HG03342 (cell line): Measurements from ENCODE around the gene MGST2.
"Not testable (repeated sequence)": the region's sequence is repeated elsewhere in the genome, so short reads cannot be mapped to it uniquely, and the experiment has no call there.

ENCODE experiments used
- ATAC-seq: cut with Tn5 transposase; IDR thresholded peaks from one replicate; pipeline ENCODE4 v1.9.1; 2021; ENCODE audit warnings: mild to moderate bottlenecking, moderate library complexity; ENCODE audit not compliant: unreplicated experiment

MGST2 gene

GRCh38 chr4:139665690-139666529, at the start of gene MGST2:
Gene MGST2, plus strand, starts transcription at chr4:139665819. Its CDS starts 201 bp downstream, at chr4:139666020.
- peak; percentile 84 for ATAC-seq

GRCh38 chr4:139617702-139618490, 47.7 kb upstream of the MGST2 start:
- no peak for ATAC-seq

GRCh38 chr4:139619644-139620043, 46.0 kb upstream of the MGST2 start:
- peak; percentile 75 for ATAC-seq

GRCh38 chr4:139622901-139623381, 42.7 kb upstream of the MGST2 start:
- no peak for ATAC-seq

- ATAC-seq = no peak
Observed at GRCh38 chr4:139624441-139625092, 41.1 kb upstream of the MGST2 start.

GRCh38 chr4:139625093-139625455, 40.5 kb upstream of the MGST2 start:
- ATAC-seq = no peak

- ATAC-seq = no peak
Observed at GRCh38 chr4:139625482-139625881, 40.1 kb upstream of the MGST2 start.

- no peak for ATAC-seq
Observed at GRCh38 chr4:139628184-139629012, 37.2 kb upstream of the MGST2 start.

- no peak for ATAC-seq
Observed at GRCh38 chr4:139629436-139630125, 36.0 kb upstream of the MGST2 start.

- no peak for ATAC-seq
Observed at GRCh38 chr4:139630126-139630495, 35.5 kb upstream of the MGST2 start.

GRCh38 chr4:139630991-139631390, 34.6 kb upstream of the MGST2 start:
- no peak for ATAC-seq

- no peak for ATAC-seq
Observed at GRCh38 chr4:139631791-139632190, 33.8 kb upstream of the MGST2 start.

GRCh38 chr4:139632739-139633138, 32.9 kb upstream of the MGST2 start:
- ATAC-seq = not testable (repeated sequence)

- no peak for ATAC-seq
Observed at GRCh38 chr4:139633195-139633594, 32.4 kb upstream of the MGST2 start.

GRCh38 chr4:139633661-139634060, 32.0 kb upstream of the MGST2 start:
- ATAC-seq = no peak

- no peak for ATAC-seq
Observed at GRCh38 chr4:139635966-139636365, 29.7 kb upstream of the MGST2 start.

GRCh38 chr4:139638306-139638705, 27.3 kb upstream of the MGST2 start:
- not testable (repeated sequence) for ATAC-seq

GRCh38 chr4:139639654-139640053, 26.0 kb upstream of the MGST2 start:
- ATAC-seq = no peak

- ATAC-seq = no peak
Observed at GRCh38 chr4:139641218-139641617, 24.4 kb upstream of the MGST2 start.

GRCh38 chr4:139642364-139642763, 23.3 kb upstream of the MGST2 start:
- no peak for ATAC-seq
